Measurements from ENCODE around the gene TEN1. TPM values are rescaled to one million over a fixed set of nuclear protein-coding genes. Genes with fewer than 3 reads are reported as not detected.
"Not testable (repeated sequence)": the region's sequence is repeated elsewhere in the genome, so short reads cannot be mapped to it uniquely, and the experiment has no call there.

TEN1 gene
- total RNA-seq, result 9.6 TPM
- long read RNA-seq, transcript TEN1-201 (4 exons, 994 nt), result major isoform, 6 of 7 reads
- long read RNA-seq, partial matches to known transcripts, result 0 of 7 reads
- long read RNA-seq, other reads (novel, unspliced or antisense), result 1 of 7 reads

- intact Hi-C loops (cut with DNase I), result loop anchor here (2.0 kb wide), 1 partner anchor 38 kb away; the partner anchor contains the start of gene FBF1
- peak; percentile 99 for DNase-seq (ENCODE audit: low spot score)
Observed at GRCh38 chr17:75978938-75979704, at the start of gene TEN1, which contains the start of gene ACOX1. Gene TEN1 (plus strand): TSS chr17:75979240. CDS start chr17:75986193, 6,953 bp downstream. Gene ACOX1 (minus strand): TSS chr17:75979166. CDS start chr17:75979073, 93 bp downstream.

GRCh38 chr17:75931062-75931461, 48.0 kb upstream of the TEN1 start:
- DNase-seq (ENCODE audit: low spot score), result peak; percentile 53
- intact Hi-C loops (cut with DNase I), result no loop called here

DNA sequence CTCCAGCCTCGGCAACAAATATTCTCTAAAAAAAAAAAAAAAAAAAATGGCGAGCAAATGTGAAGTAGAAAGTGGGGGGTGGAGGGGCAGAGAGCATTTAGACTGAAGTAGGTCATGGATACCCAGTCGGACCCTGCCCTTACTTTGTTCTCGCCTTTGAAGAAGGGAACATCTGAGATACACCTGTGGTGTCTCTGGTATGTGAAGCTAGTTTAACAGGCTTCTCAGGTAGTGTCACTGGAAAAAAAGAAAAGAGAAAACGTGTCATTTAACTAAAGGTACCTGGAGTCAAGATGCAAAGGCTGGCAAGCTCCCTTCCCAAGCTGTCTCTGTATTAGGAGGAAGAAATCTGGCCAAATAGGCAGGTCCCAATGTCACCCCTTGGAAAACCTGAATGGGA, 46.2 kb upstream of the TEN1 start:
- no peak for DNase-seq (ENCODE audit: low spot score)
- intact Hi-C loops (cut with DNase I), result no loop called here

DNA sequence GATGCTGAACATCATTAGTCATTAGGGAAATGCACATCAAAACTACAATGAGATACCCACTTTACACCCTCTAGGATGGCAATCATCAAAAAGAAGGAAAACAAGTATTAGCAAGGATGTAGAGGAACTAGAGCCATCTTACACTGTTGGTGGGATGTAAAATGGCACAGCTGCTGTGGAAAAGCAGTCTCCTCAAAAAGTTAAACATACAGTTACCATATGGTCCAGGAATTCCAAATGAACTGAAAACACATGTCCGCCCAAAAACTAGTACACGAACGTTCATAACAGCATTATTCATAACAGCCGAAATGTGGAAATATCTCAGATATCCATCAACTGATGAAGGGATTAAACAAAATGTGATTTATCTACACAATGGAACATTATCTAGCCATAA, 45.2 kb upstream of the TEN1 start:
- DNase-seq (ENCODE audit: low spot score), result no peak
- intact Hi-C loops (cut with DNase I), result no loop called here

- intact Hi-C loops (cut with DNase I), result no loop called here
Observed at GRCh38 chr17:75937652-75938051, 41.4 kb upstream of the TEN1 start.

DNA sequence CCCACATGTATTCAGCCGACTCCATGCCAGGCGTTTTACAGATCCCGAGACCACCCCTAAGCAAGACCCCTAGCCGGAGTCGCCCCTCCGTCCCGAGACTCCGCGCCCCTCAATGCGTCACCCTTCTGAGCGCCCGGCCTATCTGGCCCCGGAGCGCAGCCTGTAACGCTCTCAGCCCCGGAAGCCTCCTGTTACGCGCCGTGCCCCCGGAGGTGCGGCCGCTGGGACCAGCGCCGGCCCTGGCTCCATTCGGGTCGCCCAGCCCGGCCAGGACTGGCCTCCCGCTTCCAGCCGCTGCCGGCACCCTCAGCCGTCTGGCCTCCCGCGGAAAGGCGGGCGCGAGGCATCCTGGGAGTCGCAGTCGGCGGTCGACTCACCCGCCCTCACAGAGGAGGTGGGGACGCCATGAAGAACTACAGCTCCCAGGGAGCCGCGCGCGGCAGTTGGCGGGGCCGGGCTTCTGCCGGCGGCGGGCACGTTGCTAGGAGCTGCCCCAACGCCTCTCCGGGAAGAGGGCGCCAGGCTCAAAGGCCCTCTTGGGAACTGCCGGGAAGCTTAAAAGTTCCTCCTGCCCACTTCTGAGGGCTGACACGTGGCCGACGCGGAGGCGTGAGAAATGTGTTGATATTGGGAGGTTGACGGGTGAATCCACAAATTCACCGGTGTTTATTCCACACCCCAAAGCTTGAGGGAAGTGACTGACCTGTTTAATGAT, 38.2 kb upstream of the TEN1 start, which contains the start of gene FBF1:
TSS of gene FBF1 (minus strand) at position 316 of the 715 bp plus-strand sequence. CDS start 2,893 bp downstream, outside the sequence.
- peak; percentile 97 for DNase-seq (ENCODE audit: low spot score)
- intact Hi-C loops (cut with DNase I), result loop anchor here (2.0 kb wide), 2 partner anchors 36 to 38 kb away; partner anchors contain the start of genes ACOX1, MRPL38 and TEN1

More at GRCh38 chr17:75937652-75938051, 41.4 kb upstream of the TEN1 start:
- DNase-seq (ENCODE audit: low spot score), result no peak

DNA sequence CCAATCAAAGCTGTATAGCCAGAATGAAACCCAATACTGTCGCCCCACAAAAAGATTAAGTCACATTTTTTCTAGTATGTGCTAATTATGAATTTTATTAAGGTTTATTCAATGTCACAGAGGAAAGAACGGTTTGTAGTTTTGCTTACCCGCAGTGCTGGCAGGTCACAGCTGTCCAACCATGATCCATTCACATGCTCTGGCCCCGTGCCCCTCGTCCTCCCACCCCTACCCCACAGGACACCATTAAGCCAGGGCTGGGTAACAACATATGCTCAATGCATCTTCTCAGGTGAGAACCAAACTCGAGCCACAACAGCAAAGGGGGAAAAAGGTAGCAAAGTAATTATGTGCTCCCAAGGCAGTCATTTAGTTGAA, 37.6 kb upstream of the TEN1 start:
- intact Hi-C loops (cut with DNase I), result loop anchor here (2.0 kb wide), 2 partner anchors 37 kb away; partner anchors contain the start of genes ACOX1, MRPL38 and TEN1
- DNase-seq (ENCODE audit: low spot score), result no peak

- DNase-seq (ENCODE audit: low spot score), result no peak
- intact Hi-C loops (cut with DNase I), result no loop called here
Observed at GRCh38 chr17:75942473-75942872, 36.6 kb upstream of the TEN1 start.

DNA sequence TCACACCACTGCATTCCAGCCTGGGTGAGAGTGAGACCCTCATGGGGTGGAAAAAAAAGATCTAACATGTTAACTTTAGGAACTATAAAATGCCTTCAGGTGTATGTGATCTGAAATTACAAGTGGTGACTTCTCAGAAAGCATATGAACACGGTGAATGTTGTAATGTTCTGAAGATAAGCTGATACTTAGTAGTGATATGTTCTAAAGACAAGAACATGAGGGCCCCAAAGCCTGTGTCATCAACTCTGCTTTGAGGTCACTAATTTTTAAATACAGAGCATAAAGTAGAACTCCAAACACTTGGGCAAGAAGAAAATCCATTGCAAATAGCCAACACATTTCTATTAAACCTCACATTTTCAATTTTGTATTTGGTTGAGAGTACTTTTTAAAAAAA, 35.5 kb upstream of the TEN1 start:
- no peak for DNase-seq (ENCODE audit: low spot score)

GRCh38 chr17:75945211-75945610, 33.8 kb upstream of the TEN1 start:
- intact Hi-C loops (cut with DNase I), result no loop called here
- no peak for DNase-seq (ENCODE audit: low spot score)

More for the DNA sequence above, 35.5 kb upstream of the TEN1 start:
- intact Hi-C loops (cut with DNase I), result no loop called here

DNA sequence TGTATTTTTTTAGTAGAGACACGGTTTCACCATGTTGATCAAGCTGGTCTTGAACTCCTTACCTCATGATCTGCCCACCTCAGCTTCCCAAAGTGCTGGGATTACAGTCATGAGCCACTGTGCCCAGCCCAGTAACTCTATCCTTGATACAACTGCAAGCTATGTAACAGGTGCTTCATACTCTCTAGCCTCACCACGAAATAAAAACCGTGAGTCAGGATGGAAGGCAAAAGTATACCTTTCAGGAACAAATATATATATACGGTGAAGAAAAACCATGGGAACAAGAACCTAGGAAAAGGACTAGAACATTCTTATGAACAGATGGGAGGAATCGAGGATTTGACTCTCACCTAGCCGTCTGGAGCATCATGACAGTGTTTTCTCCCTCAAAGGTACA, 28.6 kb upstream of the TEN1 start:
- intact Hi-C loops (cut with DNase I), result no loop called here
- DNase-seq (ENCODE audit: low spot score), result no peak

DNA sequence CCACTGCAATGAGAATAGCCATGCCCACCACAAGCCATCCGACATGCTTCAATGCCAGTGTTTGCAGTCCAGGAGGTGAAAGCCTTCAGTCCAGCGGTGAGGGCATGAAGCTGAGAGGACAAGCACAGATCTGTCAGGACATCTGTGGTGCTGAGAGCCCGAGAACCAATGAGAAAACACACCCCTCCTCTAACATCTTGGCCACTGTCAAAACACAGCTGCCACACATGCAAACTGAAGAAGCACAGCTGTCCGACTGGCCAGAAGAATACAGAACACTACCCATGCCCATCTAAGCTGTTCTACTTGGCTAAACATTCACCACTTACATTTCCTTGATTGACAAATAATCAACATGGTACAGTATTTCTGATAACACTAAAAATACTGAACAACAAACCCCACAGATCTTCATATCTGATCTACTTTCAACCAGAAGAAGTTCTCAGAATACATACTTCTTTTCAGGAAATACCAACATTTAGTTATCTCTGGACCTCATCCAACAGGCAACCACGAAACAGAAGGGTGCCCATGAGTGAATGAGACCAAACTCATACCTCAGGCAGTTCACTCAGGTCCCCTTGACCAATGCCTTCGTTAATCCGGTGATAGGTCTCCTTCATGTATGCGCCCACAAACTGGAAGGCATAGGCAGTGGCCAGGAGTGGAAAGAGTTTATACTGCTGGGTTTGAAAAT, 28.0 kb upstream of the TEN1 start:
- no peak for DNase-seq (ENCODE audit: low spot score)
- intact Hi-C loops (cut with DNase I), result no loop called here

- intact Hi-C loops (cut with DNase I), result no loop called here
- no peak for DNase-seq (ENCODE audit: low spot score)
Observed at GRCh38 chr17:75959051-75959838, 19.8 kb upstream of the TEN1 start.

DNA sequence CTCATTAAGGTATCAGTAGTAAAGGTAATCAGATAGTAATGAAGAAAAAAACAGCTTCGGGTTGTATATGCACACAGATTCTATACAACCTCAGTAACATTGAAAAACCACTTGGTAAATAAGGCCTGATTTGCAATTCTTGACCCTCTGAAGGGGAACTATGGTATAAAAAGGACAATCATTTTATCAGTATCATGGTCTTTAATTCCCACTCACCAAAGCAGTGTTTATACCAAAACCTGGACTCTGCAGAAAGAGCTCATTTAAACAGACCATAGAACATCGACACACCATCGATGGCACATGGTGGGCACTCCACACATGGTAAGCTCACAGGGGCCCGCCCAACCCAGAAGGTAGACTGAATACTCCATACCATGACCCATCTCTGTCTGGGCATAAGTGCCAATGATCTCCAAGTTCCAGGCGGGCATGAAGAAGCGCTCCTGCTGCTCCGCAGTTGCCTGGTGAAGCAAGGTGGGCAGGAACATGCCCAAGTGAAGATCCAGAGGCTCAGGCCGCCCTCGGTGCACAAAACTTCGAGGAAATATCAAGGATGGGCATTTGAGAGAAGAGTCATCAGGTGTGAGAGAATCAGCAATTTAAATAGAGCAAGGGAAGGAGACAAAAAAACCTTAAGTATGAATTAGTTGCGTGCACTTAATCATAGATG, 19.1 kb upstream of the TEN1 start:
- no peak for DNase-seq (ENCODE audit: low spot score)
- intact Hi-C loops (cut with DNase I), result no loop called here

- DNase-seq (ENCODE audit: low spot score), result no peak
- intact Hi-C loops (cut with DNase I), result no loop called here
Observed at GRCh38 chr17:75965468-75965867, 13.6 kb upstream of the TEN1 start.

GRCh38 chr17:75969044-75969443, 10.0 kb upstream of the TEN1 start:
- peak; percentile 81 for DNase-seq (ENCODE audit: low spot score)
- intact Hi-C loops (cut with DNase I), result not testable (repeated sequence)

GRCh38 chr17:75970011-75970523, 9.0 kb upstream of the TEN1 start:
- intact Hi-C loops (cut with DNase I), result no loop called here
- DNase-seq (ENCODE audit: low spot score), result no peak

- intact Hi-C loops (cut with DNase I), result no loop called here
Observed at GRCh38 chr17:75970626-75971025, 8.4 kb upstream of the TEN1 start.

More at GRCh38 chr17:75970626-75971025, 8.4 kb upstream of the TEN1 start:
- no peak for DNase-seq (ENCODE audit: low spot score)
